Head of caudate nucleus (tissue), 42 donors: Measurements from ENCODE around the gene ENOX1.
"Not testable (repeated sequence)": the region's sequence is repeated elsewhere in the genome, so short reads cannot be mapped to it uniquely, and the experiment has no call there.

Source experiments
- DNase-seq, 42 donors: peaks; one replicate each; pipeline versions ENCODE4 v3.0.0 to v3.0.0-alpha.2; 2020 to 2021; ENCODE audit warnings: mixed read lengths in 7 of 42
- intact Hi-C: fragments of 100-400 bp; cut with DNase I; formaldehyde crosslinking; loops from one replicate; pipeline ENCODE4 v1.15.0; 2022

The ENOX1 gene

GRCh38 chr13:43428545-43429296 lies 358.1 kb downstream of the ENOX1 start:
- no peak for DNase-seq
- intact Hi-C loops, result no loop called here

- DNase-seq, result no peak
- intact Hi-C loops, result no loop called here
These were observed 360.4 kb downstream of the ENOX1 start for GRCh38 chr13:43426355-43426754.

- DNase-seq, result no peak
- intact Hi-C loops, result no loop called here
These were observed 361.5 kb downstream of the ENOX1 start for GRCh38 chr13:43425234-43425633.

GRCh38 chr13:43424412-43424811 lies 362.4 kb downstream of the ENOX1 start:
- intact Hi-C loops, result no loop called here
- DNase-seq, result no peak

GRCh38 chr13:43422116-43422515 lies 364.7 kb downstream of the ENOX1 start:
- DNase-seq, result peak in 1 of 42 donors; percentile 16
- intact Hi-C loops, result no loop called here

- intact Hi-C loops, DNase-seq: not testable (repeated sequence)
These were observed 369.9 kb downstream of the ENOX1 start for GRCh38 chr13:43416842-43417241.

- DNase-seq, intact Hi-C loops: not testable (repeated sequence)
These were observed 370.4 kb downstream of the ENOX1 start for GRCh38 chr13:43416408-43416807.

GRCh38 chr13:43415903-43416391 lies 370.8 kb downstream of the ENOX1 start:
- DNase-seq, intact Hi-C loops: not testable (repeated sequence)

GRCh38 chr13:43414111-43414510 lies 372.7 kb downstream of the ENOX1 start:
- intact Hi-C loops, result no loop called here
- DNase-seq, result no peak

- intact Hi-C loops, result no loop called here
- peak in 40 of 42 donors; percentile 10 to 79 (median 48) for DNase-seq
These were observed 375.0 kb downstream of the ENOX1 start for GRCh38 chr13:43411741-43412140.

- intact Hi-C loops, result no loop called here
- DNase-seq, result peak in 12 of 42 donors; percentile 22 to 73 (median 31)
These were observed 375.6 kb downstream of the ENOX1 start for GRCh38 chr13:43411211-43411610.

GRCh38 chr13:43408274-43408673 lies 378.5 kb downstream of the ENOX1 start:
- intact Hi-C loops, result no loop called here
- DNase-seq, result no peak

- intact Hi-C loops, result no loop called here
- no peak for DNase-seq
These were observed 379.7 kb downstream of the ENOX1 start for GRCh38 chr13:43407023-43407581.

GRCh38 chr13:43405457-43405856 lies 381.3 kb downstream of the ENOX1 start:
- no peak for DNase-seq
- intact Hi-C loops, result no loop called here

GRCh38 chr13:43402380-43402779 lies 384.4 kb downstream of the ENOX1 start:
- DNase-seq, result no peak
- intact Hi-C loops, result no loop called here

GRCh38 chr13:43401361-43401760 lies 385.4 kb downstream of the ENOX1 start:
- no peak for DNase-seq
- intact Hi-C loops, result no loop called here

- DNase-seq, result no peak
These were observed 389.7 kb downstream of the ENOX1 start for GRCh38 chr13:43397111-43397510.

GRCh38 chr13:43391036-43391435 lies 395.7 kb downstream of the ENOX1 start:
- intact Hi-C loops, result no loop called here
- DNase-seq, result no peak

More at GRCh38 chr13:43397111-43397510, 389.7 kb downstream of the ENOX1 start:
- intact Hi-C loops, result no loop called here

- intact Hi-C loops, result no loop called here
- DNase-seq, result no peak
These were observed 396.2 kb downstream of the ENOX1 start for GRCh38 chr13:43390619-43391018.

- intact Hi-C loops, result no loop called here
These were observed 396.8 kb downstream of the ENOX1 start for GRCh38 chr13:43389983-43390382.

GRCh38 chr13:43389573-43389972 lies 397.2 kb downstream of the ENOX1 start:
- intact Hi-C loops, result no loop called here
- DNase-seq, result no peak

More at GRCh38 chr13:43389983-43390382, 396.8 kb downstream of the ENOX1 start:
- no peak for DNase-seq
